Nucleus accumbens (tissue), 56 donors: ENCODE data around the gene CRIP3.
"Not testable (repeated sequence)": the region's sequence is repeated elsewhere in the genome, so short reads cannot be mapped to it uniquely, and the experiment has no call there.

Experiments used
- DNase-seq, 56 donors: peaks; one replicate each; lab custom pipeline; 2025; lab: John Stamatoyannopoulos, UW

The CRIP3 gene

DNA sequence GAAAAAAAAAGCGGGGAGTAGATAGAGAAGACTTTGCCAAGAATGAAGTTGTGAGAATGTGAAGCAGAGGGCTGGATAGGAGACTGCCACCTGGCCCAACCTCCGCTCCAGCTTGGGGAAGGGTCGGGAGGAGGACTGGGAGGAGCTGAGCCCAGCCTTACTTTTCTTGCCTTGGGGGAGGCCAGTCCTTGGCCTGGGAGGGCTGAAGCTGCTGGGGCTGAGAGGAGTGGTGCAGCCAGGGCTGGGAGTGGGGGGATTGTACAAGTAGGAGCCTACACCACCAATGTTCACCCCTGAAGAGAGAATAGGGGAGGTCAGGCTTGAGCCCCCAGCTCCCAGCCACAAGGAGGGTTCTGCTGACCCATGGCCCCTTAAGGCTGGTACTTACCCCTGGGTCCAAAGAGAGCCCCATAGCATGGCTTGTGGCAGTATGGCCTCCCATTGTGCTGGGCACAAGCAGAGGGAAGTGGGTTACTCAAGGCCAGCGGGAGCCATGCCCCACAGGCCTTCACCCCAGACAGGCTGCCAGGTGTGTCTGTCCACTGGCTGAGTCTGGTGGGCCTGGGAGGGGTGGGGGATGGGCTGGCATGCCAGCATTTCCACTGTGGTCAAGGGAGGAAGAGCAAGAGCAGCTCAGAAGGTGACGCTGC, 1.1 kb downstream of the CRIP3 start:
- no peak for DNase-seq

DNA sequence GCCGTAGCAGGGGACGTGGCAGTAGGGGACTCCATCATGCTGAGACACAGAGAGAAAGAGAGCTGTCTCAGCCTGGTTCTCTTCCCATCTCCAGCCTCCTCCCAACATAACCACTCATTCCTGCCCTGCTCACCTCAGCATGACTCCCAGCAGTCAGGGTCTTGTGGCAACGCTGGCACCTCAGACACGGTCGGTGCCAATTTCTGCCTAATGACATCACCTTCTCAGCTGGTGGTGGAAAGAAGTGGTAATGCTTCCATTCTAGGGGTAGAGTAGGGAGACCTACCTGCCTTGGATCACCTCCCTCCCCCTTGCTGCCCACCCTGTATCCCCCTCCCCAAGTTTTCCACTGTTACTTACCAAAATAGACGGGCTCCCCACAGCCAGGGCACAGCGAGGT, 2.5 kb downstream of the CRIP3 start:
- DNase-seq, result no peak

DNA sequence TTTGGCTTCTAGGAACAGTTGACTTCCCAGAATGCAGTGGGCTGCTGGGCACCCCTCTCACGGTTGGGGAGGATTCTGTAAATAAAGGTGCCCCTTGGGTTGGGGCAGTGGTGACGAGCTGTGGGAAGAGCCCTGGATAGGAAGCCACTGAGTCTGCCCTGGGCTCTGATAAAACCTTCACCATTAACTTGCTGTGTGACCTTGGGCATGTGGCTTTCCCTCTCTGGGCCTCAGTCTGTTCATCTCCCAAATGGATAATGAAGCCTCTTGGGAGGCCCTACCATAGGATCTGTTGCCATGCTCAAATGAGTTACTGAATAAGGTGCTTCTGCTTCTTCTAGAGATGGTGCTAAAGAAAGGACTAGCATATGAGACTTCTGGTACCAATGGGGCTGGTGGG, 3.7 kb downstream of the CRIP3 start:
- DNase-seq, result no peak

DNA sequence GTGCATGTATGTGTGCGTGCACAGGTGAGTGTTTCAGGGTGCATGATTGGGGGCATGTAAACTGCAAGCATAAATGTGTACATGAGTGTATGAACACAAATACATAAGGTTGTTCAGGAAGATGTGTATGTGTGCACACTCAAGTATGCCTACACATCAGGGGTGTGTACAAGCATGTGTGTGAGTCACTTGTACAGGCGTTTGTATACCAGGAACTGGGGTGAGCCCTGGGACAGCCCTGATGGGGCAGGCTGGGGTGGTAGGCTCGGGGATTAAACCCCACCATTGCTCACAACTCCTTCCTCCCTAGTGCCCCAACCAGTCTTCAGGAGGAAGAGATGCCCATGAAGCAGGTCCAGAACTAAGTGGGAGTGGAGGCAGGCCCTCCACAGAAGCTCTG, 4.3 kb downstream of the CRIP3 start:
- no peak for DNase-seq

DNA sequence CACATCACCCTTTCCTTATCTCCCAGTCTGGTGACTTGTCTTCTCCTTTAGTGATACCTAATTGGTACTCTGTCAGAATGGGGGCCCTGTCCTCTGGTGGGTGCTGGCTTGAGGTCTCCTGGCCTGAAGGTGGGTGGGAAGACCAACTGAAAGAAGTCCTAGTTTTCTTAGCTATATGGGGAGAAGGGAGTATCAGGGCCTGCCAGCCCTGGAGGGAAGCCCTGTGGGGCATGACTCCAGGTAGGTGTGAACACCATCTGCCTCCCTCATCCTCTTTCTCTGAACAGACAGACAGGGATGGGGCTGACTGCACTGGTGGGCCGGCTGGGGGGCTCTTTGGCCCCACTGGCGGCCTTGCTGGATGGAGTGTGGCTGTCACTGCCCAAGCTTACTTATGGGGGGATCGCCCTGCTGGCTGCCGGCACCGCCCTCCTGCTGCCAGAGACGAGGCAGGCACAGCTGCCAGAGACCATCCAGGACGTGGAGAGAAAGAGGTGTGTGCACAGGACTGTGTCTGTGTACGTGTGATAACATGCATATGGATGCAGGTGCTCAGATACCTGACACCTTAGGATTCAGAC, 4.8 kb downstream of the CRIP3 start:
- no peak for DNase-seq

DNA sequence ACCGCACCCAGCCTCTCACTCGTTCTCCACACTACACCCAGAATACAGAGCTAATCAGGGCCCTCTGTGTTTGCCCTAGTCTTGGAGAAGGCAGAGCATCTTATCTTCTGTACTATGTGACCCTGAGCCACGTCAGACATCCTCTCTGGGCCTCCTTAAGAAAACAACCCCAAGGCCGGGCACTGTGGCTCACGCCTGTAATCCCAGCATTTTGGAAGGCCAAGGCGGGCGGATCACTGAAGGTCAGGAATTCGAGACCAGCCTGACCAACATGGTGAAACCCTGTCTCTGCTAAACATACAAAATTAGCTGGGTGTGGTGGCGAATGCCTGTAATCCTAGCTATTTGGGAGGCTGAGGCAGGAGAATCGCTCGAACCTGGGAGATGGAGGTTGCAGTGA, 5.6 kb downstream of the CRIP3 start:
- DNase-seq, result not testable (repeated sequence)

DNA sequence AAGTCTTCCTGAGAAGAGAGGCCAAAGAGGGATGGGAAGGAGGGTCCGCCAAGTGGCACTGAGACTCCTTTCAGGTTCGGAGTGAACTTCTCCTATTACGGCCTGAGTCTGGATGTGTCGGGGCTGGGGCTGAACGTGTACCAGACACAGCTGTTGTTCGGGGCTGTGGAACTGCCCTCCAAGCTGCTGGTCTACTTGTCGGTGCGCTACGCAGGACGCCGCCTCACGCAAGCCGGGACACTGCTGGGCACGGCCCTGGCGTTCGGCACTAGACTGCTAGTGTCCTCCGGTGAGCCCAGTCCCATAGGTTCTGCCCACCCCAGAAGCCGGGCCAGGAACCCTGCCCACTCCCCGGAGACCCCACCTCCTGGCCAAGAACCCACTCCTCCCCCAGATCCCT, 6.5 kb downstream of the CRIP3 start:
- no peak for DNase-seq

DNA sequence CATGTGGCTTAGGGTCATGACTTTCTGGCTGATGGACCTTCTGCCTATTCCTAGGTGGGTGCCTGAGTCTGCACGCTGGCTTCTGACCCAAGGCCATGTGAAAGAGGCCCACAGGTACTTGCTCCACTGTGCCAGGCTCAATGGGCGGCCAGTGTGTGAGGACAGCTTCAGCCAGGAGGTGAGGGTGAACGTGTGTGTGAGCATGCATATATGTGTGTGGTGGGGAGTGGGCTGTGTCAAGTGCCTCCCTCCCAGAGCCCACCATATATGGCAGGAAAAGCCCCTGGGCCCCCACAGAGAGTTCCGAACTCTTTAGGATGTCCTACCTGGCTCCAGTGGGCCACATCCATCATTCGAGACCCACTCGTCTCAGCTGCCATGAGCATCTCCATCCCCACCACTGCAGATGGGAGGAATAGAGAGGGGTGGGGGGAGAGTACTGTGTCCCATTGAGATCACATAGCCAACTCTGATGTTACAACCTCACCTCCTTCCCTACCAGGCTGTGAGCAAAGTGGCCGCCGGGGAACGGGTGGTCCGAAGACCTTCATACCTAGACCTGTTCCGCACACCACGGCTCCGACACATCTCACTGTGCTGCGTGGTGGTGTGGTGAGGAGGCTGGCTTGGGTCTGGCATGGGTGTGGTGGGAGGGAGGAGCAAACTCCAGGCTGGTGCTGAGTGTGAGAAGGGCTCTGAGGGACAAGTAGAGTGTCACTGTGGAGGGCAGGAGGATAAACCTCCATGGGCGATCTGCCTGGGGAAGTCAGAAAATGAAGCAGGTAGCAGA, 7.3 kb downstream of the CRIP3 start:
- no peak for DNase-seq

DNA sequence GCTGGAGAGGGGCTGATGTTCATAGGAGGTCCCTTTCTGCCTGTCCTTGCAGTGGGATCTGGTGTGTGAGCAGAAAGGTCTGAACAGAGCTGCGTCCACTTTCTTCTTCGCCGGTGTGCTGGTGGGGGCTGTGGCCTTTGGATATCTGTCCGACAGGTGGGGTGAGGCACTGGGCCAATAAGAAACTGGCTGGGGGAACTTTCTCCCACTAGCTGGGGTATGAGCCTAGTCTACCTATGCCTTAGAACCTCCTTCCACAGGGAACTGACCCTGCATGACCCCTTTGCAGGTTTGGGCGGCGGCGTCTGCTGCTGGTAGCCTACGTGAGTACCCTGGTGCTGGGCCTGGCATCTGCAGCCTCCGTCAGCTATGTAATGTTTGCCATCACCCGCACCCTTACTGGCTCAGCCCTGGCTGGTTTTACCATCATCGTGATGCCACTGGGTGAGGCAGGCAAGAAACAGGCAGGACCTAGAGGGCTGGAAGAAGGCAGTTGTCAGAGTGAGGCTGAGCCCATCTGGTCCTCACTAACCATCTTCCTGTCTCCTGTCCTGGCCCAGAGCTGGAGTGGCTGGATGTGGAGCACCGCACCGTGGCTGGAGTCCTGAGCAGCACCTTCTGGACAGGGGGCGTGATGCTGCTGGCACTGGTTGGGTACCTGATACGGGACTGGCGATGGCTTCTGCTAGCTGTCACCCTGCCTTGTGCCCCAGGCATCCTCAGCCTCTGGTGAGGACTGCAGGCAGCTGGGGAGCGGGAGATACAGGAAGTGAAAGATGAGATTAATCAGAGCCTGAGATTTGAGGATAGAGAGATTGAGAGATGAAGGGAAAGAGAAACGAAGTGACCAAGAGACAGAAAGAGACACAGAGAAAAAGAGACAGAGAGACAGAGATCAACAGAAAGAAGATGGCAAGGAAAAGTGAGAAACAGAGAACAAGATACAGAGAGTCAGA, 9.0 kb downstream of the CRIP3 start:
- DNase-seq, result no peak

DNA sequence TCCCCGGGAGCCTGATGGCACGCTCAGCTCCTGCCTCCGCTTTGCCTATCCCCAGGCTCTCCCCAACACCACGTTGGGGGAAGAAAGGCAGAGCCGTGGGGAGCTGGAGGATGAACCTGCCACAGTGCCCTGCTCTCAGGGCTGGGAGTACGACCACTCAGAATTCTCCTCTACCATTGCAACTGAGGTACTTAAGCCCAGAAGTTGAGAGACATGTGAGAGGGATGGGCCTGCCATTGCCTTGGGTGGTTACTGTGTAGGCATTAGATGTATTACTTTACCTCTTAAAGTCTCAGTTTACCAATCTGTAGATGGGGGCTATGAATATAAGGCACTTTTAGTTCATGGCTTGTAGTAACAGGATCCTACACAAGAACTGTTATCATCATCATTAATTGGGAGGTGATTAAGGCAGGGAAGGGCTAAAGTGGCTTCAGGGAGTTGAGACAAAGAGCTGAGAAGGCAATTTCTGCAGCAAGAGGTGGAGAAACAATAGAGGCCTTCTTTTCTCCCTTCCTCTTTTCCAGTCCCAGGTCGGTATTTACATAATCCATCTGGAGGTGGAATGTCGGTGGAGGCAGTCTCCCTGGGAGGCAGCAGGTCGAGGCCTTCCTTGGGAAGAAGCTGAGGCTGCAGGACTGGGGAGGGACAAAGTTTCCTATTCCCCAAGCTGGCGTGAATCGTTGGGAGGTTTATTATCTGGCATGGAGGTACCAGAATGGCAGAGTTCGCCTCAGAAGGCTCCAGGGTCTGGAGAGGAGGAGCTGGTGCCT, 9.9 kb downstream of the CRIP3 start:
- no peak for DNase-seq

DNA sequence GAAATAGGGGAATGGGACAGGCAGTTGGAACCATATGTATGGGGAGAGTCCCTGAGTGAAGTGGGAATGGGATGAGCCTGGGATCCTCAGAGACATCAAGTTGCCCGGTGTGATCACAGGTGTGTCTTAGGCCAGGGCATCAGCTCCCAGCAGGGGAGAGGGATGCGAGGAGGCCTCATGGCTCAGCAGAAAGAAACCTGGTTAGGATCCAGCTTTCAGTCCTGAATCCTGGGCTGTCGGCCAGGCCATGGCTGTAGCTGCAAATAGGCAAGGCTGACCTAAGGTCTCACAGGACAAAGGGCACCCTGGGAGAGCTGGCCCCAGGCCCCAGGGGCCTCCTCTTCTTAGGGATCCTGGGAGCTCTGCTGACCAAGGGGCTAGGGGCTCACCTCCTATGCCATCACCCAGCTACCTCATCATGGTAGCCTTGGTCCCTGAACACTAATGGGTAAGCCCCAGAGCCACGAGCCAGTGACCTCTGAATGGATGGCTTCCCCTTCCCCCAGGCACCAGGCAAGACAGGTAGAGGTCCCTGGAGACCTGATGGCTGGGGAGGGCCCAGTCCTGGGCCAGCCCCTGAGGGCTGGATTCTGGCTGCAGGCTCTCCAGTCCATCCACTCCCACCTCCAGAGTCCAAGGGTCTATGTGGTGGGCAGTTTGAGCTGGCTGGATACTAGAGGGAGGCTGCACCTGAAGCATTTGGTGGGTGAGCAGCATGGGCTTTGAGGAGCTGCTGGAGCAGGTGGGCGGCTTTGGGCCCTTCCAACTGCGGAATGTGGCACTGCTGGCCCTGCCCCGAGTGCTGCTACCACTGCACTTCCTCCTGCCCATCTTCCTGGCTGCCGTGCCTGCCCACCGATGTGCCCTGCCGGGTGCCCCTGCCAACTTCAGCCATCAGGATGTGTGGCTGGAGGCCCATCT, 10.7 kb downstream of the CRIP3 start, which contains the start of gene SLC22A7:
SLC22A7 (plus strand) TSS at position 617 of the 921 bp plus-strand sequence; CDS start at position 716, 99 bp downstream.
- DNase-seq, result peak in 2 of 56 donors; percentile 11 to 23

DNA sequence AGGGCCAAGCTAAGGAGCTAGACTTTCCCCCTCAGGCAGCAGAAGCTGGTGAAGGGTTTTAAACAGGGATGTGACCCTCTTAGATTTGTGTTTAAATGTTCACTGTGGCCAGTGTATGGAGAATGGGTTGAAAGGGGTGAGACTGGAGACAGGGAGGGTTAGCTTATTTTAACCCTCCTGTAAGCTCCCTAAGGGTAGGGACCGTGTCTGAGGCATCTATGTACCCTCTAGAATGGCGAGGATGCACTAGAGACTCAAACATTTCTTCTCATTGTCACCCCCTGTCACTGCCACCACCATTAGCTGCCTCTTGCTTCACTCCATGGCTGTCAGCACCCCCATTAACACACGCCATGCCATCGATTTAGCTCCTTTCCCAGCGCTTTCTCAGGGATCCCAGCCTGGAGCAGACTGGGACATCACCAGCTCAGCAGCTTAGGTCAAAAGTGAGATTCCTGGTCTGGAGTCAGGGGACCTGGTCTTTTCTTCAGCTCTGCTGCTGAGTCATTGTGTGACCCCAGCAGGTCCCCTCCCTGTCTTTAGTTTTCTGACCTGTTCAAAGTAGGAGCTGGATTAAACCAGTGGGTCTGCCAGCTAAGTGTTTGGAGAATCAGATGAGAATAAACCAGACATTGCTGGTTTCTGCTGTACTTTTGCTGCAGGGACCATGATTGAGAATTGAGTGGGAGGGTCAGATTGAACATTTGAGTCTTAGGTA, 11.7 kb downstream of the CRIP3 start:
- DNase-seq, result no peak

DNA sequence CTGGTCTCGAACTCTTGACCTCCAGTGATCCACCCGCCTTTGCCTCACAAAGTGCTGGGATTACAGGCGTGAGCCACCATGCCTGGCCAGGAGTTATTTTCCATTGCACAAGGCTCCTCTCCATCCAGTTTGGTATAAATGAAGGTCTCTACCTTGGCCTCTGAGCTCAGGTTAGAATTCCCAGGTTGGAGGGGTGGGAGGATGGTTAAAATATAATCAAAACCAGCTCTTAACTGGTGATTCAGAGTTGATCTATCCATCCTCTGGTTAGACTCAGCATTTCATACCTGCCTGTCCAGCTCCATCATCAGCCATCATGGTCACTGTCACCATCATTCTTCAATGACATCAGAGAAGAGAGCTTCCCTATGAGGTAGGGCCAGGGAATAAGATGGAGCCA, 13.2 kb downstream of the CRIP3 start:
- no peak for DNase-seq

DNA sequence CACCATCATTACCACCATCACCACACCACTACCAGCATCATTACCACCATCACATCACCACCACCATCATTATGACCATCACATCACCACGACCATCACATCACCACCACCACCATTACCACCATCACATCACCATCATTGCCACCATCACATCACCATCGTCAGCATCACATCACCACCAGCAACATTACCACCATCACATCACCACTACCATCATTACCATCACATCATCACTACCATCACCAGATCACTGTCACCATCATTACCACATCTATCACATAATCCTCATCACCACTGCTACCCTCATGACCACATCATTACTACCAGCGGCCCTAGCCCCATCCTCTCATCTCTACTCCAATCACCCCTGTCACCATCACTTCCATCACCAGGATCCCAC, 14.1 kb downstream of the CRIP3 start:
- no peak for DNase-seq

DNA sequence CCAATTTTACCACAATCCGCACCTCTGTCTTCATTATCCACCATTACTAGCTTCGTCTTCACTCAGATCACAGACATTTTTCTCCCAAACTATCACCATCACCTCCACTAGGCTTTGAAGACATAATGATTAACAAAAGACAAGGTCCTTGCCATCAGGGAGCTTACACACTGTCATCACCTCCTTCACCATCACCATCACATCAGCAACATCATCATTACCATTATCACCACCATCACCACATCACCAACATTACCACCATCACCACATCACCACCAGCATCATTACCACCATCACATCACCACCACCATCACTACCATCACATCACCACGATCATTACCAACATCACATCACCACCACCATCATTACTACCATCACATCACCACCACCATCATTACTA, 14.9 kb downstream of the CRIP3 start:
- DNase-seq, result no peak

DNA sequence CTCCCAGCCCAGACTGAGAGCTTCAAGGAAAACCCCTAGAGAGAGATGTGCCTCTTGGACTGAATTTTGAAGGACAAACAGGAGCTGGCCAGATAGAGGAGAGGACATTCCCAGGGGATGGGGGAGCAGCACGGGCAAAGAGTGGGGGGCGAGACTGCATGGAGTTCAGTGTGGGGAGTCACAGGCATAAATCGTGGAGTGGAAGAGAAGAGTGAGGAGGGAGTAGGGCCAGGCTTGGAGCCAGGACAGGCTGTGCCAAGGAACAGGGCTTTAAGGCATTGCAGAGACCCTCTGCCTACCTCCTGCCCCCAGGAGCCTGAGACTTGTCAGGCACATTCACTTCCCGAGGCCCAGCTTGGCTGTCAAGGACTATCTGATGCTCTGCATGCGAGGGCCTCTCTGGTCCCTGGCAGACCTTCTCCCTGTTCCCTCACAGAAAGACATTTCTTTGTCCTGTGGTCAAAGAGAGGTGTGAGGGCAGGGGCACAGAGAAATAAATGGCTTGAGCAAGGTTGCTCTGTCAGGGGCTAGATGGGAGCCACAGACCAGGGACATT, 15.8 kb downstream of the CRIP3 start:
- DNase-seq, result no peak

DNA sequence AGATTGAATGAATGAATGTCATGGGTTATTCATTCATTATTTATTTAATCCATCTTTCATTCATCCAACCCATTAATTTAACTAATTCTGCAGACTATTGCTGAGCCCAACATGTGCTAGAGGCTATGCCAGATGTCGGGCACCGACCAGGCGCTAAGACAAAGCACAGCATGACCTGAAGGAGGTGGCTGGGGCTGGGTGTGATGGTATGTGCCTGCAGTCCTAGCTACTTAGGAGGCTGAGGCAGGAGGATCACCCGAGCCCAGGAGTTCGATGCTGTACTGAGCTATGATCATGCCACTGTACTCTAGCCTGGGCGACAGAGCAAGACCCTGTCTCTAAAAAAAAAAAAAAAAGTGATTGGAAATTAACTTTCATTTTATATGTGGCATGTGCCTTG, 16.3 kb downstream of the CRIP3 start:
- DNase-seq, result no peak

DNA sequence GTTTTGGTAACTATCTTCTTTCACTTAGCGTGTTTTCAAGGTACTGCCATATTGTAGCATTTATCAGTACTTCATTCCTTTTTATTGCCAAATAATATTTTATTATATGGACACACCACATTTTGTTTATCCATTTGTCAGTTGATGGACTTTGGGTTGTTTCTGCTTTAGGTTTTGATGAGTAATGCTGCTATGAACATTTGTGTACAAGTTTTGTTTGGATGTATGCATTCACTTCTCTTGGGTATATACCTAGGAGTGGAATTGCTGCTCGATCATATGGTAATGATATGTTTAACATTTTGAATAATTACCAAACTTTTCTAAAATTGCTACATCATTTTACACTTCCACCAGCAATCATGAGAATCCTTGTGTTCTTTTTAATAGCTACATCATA, 16.9 kb downstream of the CRIP3 start:
- DNase-seq, result no peak
